K562 (cell line): ENCODE data around the gene PMVK. TPM values are rescaled to one million over a fixed set of nuclear protein-coding genes. Genes with fewer than 3 reads are reported as not detected.
A peak's percentile ranks its signal among the peaks of the same experiment; 100 is the strongest.

Source experiments
- AFF4 ChIP-seq: sonication (generic); formaldehyde crosslinking; IDR thresholded peaks from 2 replicates; pipeline ENCODE4 v1.8.0; 2023; ENCODE audit warnings: mild to moderate bottlenecking, missing genetic modification reagents
- JUND ChIP-seq, 2 experiments: IDR thresholded peaks; 2 replicates in 1 of 2; 3 replicates in 1 of 2; pipeline ENCODE4 v1.6.1; 2011; ENCODE audit warnings: borderline replicate concordance in 2 of 2, low read depth in 2 of 2, low read length in 2 of 2, improper control_type of control experiment in 1 of 2, missing biosample characterization in 1 of 2, missing genetic modification characterization in 1 of 2, missing genetic modification reagents in 1 of 2
- KLF16 ChIP-seq: IDR thresholded peaks from 2 replicates; pipeline ENCODE4 v1.6.1; 2016; ENCODE audit warnings: antibody characterized with exemption
- MCM7 ChIP-seq, 2 experiments: fragments of 450-650 bp; IDR thresholded peaks; 2 replicates each; pipeline ENCODE4 v1.6.1; 2016 to 2018
- MED1 ChIP-seq: sonication (generic); formaldehyde crosslinking; IDR thresholded peaks from 2 replicates; pipeline ENCODE4 v1.8.1; 2023; ENCODE audit warnings: missing genetic modification reagents, borderline replicate concordance
- NFATC3 ChIP-seq: fragments of 450-650 bp; IDR thresholded peaks from 2 replicates; pipeline ENCODE4 v1.6.1; 2017; ENCODE audit warnings: mild to moderate bottlenecking
- PCBP1 ChIP-seq: fragments of 200-400 bp; formaldehyde crosslinking; IDR thresholded peaks from 2 replicates; pipeline ENCODE4 v1.6.1; 2018; ENCODE audit warnings: mild to moderate bottlenecking, low read depth, low read length; ENCODE audit not compliant: poor library complexity, severe bottlenecking
- RBM39 ChIP-seq: fragments of 200-400 bp; formaldehyde crosslinking; optimal IDR thresholded peaks from 2 replicates; pipeline ENCODE3; 2018; ENCODE audit warnings: low read depth, low read length
- RREB1 ChIP-seq: fragments of 250-450 bp; sonication (Bioruptor Pico); IDR thresholded peaks from 2 replicates; pipeline ENCODE4 v1.4.0; 2020
- SMC3 ChIP-seq: conservative IDR thresholded peaks from 2 replicates; pipeline ENCODE4 v1.6.1; 2011; ENCODE audit warnings: low read depth, low read length, improper control_type of control experiment; ENCODE audit not compliant: insufficient read depth
- SP1 ChIP-seq: sonication (generic); formaldehyde crosslinking; IDR thresholded peaks from 2 replicates; pipeline ENCODE4 v1.8.1; 2022; ENCODE audit warnings: mild to moderate bottlenecking, missing genetic modification reagents
- SPI1 ChIP-seq: IDR thresholded peaks from 2 replicates; pipeline ENCODE4 v1.6.1; 2011; ENCODE audit warnings: low read depth, low read length, control low read depth, borderline replicate concordance
- TBP ChIP-seq: optimal IDR thresholded peaks from 2 replicates; pipeline ENCODE3; 2011; ENCODE audit warnings: low read depth, low read length, improper control_type of control experiment
- XRCC5 ChIP-seq: fragments of 200-400 bp; formaldehyde crosslinking; IDR thresholded peaks from 2 replicates; pipeline ENCODE4 v1.6.1; 2017; ENCODE audit warnings: low read depth, mild to moderate bottlenecking, low read length
- ZBTB1 ChIP-seq: sonication (generic); formaldehyde crosslinking; IDR thresholded peaks from 2 replicates; pipeline ENCODE4 v1.8.1; 2023; ENCODE audit warnings: missing genetic modification reagents, low read depth, mild to moderate bottlenecking, borderline replicate concordance
- ZNF395 ChIP-seq: fragments of 200-800 bp; sonication (Bioruptor generic); IDR thresholded peaks from 2 replicates; pipeline ENCODE4 v1.6.1; 2017; ENCODE audit warnings: missing genetic modification characterization, missing compliant biosample characterization
- polyA plus RNA-seq, 8 experiments: library from polyadenylated mRNA; depleted of rRNA in 4 of 8; stranded (reverse) in 5 of 8; unstranded in 3 of 8; fragments of >200 nt; fragmentation: Nextera tagmentation in 2 of 8; fragmentation: Illumina TruSeq in 1 of 8; extraction: Ambion mirVana in 2 of 8; extraction: Trizol in 1 of 8; gene quantifications; 2 replicates each; pipeline versions ENCODE4 v1.2.1 to v1.2.3, GENCODE V29; 2011 to 2014; ENCODE audit warnings: inconsistent platforms in 1 of 8, missing spikeins in 1 of 8
- total RNA-seq, 7 experiments: library from RNA; depleted of rRNA in 6 of 7; stranded (reverse); fragments of >200 nt in 6 of 7; fragmentation: Illumina TruSeq in 2 of 7; extraction: Trizol in 2 of 7; gene quantifications; 2 replicates each; pipeline versions ENCODE4 v1.2.1 to v1.2.3, GENCODE V29; 2011 to 2021; ENCODE audit warnings: low replicate concordance in 1 of 7

PMVK gene
- total and polyA plus RNA-seq, 9 of the 15 experiments (the other 6 are each of a cell fraction or from before 2014, with no cell fraction given) = 1.1 to 15.3 (median 6.3) TPM

- TF ChIP-seq RREB1 (CRISPR knock-in tag) = no peak
- TF ChIP-seq XRCC5 = no peak
- no peak for TF ChIP-seq AFF4 (CRISPR knock-in tag)
- no peak; a peak in 1 of 4 replicates for TF ChIP-seq MCM7 (IDR thresholded peaks at IDR 0.05)
- TF ChIP-seq ZBTB1 (CRISPR knock-in tag) = no peak
- TF ChIP-seq ZNF395 (CRISPR knock-in tag) = peak; percentile 93
- TF ChIP-seq TBP = peak; percentile 85
- no peak for TF ChIP-seq PCBP1
- 0 out of 2 replicates have a peak, but pooled peaks have one; percentile 48 for TF ChIP-seq SPI1
- TF ChIP-seq SMC3 = no peak
- TF ChIP-seq KLF16 = peak; percentile 20; the same call in 1 of the 2 replicates
- TF ChIP-seq NFATC3 = no peak
- no peak for TF ChIP-seq JUND (IDR thresholded peaks at IDR 0.05; ENCODE audit: borderline replicate concordance, low read depth, low read length)
- no peak for TF ChIP-seq JUND (tag; IDR thresholded peaks at IDR 0.05; ENCODE audit: borderline replicate concordance, low read depth, low read length)
- TF ChIP-seq MED1 (CRISPR knock-in tag) = no peak
- TF ChIP-seq SP1 = peak; percentile 88
- no peak for TF ChIP-seq RBM39
These were observed 46.6 kb upstream of the PMVK start, which contains the start of gene FLAD1 (continued) for GRCh38 chr1:154982897-154983648.
